GM19372 (cell line): Measurements from ENCODE around the gene HSPA1L.
"Not testable (repeated sequence)": the region's sequence is repeated elsewhere in the genome, so short reads cannot be mapped to it uniquely, and the experiment has no call there.

Source experiments
- ATAC-seq: cut with Tn5 transposase; IDR thresholded peaks from one replicate; pipeline ENCODE4 v1.9.1; 2021; ENCODE audit warnings: mild to moderate bottlenecking, low read depth, moderate library complexity; ENCODE audit not compliant: unreplicated experiment

The HSPA1L gene

GRCh38 chr6:31817133-31817928 is 2.2 kb upstream of the HSPA1L start:
- not testable (repeated sequence) for ATAC-seq

GRCh38 chr6:31814677-31815024 is 432 bp downstream of the HSPA1L start:
- no peak for ATAC-seq

DNA sequence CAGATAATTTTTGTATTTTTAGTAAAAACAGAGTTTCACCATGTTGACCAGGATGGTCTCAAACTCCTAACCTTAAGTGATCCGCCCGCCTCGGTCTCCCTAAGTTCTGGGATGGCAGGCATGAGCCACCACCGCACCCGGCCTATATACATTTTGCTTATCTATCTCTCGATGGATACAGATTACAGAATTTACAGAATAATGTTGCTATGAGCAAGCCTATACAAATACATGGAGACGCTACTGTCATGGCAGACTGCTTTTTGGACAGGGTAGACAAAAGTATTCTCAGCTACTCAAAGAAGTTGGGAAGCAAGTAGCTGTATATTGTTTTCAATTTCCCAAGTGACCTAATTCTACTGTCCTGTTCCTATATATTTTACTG is 1.6 kb downstream of the HSPA1L start:
- ATAC-seq: no peak

DNA sequence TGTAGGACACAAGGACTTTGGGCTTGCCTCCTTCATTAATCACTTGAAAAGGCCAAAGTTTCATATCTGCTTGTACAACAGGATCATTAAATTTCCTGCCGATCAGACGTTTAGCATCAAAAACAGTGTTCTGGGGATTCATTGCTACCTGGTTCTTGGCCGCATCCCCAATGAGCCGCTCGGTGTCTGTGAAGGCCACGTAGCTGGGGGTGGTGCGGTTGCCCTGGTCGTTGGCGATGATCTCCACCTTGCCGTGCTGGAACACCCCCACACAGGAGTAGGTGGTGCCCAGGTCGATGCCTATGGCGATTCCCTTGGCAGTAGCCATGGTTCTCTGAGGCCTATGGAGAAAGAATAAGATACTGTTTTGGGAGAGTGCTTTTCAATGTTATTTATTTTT is 3.4 kb downstream of the HSPA1L start:
- ATAC-seq: no peak

- not testable (repeated sequence) for ATAC-seq
Observed at GRCh38 chr6:31808599-31808998, 6.5 kb downstream of the HSPA1L start.

DNA sequence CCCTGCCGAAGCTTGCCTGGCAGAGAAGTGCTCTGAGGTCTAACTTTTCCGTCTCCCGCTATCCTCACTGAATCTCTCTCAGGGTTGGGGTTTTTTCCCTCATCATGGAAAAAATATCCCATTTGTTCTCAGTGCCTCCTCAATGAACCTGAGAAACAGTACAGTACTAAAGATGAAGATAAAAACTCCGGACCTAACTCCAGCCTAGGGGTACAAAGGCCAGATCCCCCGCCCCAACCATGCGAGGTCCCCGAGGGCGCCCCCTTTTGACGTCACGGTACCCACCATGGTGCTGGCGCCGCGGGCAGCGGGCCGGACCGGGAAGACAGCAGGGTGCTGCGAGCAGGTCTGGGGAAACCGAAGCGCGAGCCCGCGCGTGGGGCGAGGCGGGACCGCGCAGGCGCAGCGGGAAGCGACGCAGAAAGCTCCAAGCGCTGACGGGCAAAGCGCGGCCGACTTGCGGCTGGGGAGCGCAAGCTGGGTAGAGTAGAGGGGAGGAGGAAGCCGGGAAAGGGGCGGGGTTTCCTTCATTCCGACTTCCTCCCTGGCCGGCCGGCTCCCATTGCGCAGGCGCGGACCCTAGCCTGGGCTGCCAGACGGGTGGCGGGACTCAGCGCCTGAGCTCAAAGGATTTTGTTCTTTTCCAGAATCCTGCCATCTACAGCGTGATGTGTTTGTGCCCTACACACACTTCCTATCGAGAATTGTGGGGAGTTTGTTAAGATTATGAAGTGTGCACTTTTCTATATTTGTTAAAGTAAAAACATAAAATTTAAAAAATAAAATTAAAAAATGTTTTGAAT is 8.4 kb downstream of the HSPA1L start, which contains the start of gene LSM2:
Gene LSM2, minus strand, starts transcription at position 497 of the 803 bp plus-strand sequence. Its CDS starts 209 bp downstream, at position 288.
- ATAC-seq: peak; percentile 94

GRCh38 chr6:31805939-31806469 is 9.1 kb downstream of the HSPA1L start:
- no peak for ATAC-seq

DNA sequence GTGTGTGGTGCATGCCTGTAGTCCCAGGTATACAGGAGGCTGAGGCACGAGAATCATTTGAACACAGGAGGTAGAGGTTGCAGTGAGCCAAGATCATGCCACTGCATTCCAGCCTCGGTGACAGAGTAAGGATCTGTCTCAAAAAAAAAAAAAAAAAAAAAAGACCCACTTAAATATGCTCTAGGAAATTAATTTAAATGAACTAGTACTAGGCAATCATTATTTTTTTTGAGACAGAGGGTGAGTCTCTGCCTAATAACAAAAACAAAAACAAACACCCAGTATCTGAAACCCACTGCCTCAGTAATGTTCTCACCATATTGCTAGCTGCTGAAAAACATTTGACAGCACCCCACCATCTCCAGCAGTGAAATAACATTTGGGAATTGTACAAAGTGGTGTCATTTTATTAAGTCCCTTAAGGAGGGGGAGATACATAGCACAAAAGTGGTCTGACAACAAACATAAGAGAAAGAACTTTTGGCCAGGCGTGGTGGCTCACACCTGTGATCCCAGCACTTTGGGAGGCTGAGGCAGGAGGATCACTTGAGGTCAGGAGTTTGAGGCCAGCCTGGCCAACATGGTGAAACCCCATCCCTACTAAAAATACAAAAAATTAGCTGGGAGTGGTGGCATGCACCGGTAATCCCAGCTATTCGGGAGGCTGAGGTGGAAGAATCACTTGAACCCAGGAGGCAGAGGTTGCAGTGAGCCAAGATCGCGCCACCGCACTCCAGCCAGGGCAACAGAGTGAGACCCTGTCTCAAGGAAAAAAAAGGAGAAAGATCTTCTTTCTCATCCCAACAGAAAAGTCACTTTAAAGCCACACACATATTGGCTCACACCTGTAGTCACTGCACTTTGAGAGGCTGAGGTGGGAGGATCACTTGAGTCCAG is 13.8 kb downstream of the HSPA1L start:
- not testable (repeated sequence) for ATAC-seq

DNA sequence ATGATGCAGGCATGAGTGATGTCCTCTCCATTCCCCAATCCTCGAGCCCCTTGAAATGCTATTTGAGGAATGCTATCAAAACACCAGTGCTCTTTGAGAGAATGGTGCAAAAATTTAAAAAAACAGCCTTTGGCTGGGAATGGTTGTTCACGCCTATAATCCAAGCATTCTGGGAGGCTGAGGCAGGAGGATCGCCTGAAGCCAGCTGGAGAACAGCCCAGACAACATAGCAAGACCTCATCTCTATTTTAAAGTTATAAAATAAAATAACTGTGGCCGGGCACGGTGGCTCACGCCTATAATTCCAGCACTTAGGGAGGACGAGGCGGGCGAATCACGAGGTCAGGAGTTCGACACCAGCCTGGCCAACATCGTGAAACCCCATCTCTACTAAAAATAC is 15.3 kb downstream of the HSPA1L start:
- no peak for ATAC-seq

- ATAC-seq: no peak
Observed at GRCh38 chr6:31797588-31797987, 17.5 kb downstream of the HSPA1L start.

GRCh38 chr6:31796993-31797385 is 18.1 kb downstream of the HSPA1L start:
- ATAC-seq: no peak

- ATAC-seq: peak; percentile 74
Observed at GRCh38 chr6:31795616-31796298, 19.3 kb downstream of the HSPA1L start, which contains the start of gene VARS1. TSS of gene VARS1 (minus strand) at chr6:31795752. CDS start at chr6:31795217, 535 bp downstream.

DNA sequence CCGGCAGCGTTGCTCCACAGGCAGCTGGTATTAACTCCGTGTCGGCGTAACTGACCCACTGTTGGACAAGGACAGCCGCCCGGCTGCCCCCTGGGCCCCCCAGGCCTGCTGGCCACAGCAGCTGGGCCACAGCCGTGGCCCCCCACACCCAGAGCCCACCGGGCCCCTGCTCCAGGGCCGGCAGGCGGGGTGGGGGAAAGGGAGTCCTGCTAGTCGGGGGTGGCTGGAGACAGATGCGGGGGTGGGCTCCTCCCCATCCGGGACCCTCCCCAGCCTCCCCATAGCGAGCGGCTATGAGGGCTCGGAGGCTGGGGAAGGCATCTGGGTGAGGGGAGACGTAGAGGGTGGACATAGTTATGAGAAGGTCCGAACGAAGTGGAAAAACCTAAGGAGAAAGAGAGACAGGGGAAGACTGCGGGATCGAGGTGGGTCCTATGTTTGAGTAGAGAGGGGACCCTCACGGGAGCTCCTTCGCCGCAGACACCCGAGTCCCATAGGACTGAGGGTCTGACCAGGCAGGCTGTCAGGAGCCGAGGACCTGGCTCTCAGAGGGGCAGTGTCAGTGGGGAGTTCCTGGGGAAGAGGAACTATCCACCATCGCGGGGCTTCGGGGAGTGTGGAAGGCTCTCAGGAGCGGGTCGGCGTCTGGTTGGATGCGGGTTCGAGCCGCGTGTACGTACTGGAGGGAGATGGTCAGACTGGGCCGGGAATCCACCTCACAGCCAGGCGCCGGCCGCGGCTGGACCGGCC is 20.0 kb downstream of the HSPA1L start:
- no peak for ATAC-seq

- no peak for ATAC-seq
Observed at GRCh38 chr6:31794294-31794865, 20.7 kb downstream of the HSPA1L start.

- ATAC-seq: not testable (repeated sequence)
Observed at GRCh38 chr6:31793927-31794245, 21.2 kb downstream of the HSPA1L start.

DNA sequence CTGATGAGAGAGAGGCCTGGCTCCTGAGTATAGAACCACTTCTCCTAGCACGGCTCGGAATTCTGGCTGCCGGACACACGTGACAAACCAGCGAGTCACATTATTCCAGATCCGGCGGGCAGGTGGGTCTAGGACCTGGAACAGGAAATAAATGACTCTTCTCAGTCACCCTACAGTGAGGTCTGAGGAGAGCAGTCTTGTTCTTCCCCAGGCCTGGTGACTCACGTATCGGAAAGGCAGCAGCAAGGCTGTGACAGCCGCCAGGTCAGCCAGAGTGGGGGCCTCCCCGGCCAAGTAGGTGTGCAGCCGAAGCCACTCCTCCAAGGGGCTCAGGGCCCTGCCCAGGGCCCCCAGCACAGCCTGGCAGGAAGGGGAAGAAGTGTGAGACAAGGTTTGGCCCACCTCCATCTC is 22.3 kb downstream of the HSPA1L start:
- ATAC-seq: no peak

- no peak for ATAC-seq
Observed at GRCh38 chr6:31792090-31792374, 23.1 kb downstream of the HSPA1L start.

DNA sequence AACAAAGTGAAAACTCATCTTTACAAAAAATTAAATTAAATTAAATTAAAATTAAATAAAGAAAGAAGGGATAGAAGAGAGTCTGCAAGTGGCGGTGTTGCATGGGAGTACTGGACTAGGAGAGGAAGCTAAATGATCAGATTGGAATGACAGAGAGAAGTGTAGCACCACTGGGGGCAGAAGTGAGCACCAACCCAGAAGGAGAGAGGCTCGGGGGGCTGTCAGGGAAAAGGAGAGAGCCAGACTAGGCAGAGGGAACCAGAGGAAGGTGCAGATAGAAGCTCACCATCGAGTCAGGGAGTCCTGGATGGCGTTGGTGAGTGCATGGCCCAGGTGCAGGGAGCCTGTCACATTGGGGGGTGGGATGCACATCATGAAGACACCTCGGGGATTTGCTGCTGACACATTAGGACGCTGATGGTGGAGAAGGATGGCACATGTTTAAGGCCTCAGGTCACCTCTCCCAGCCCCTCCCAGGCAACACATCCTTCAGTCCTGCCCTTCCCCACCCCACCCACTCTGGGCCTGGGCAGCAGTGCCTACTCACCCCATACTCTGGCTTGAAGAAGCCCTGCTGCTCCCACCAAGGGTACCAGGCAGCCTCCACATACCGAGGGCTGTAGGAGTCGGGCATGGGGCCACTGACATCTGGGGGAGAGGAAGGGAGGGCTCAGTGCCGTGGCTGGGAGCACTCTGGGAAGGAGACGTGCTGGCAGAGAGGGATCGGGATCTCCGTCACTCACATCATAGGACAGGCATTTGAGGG is 23.6 kb downstream of the HSPA1L start:
- no peak for ATAC-seq
